Naive thymus-derived CD4-positive, alpha-beta T cell (primary cell): ENCODE measurements around the gene GARS1. TPM values are rescaled to one million over a fixed set of nuclear protein-coding genes. Genes with fewer than 3 reads are reported as not detected.

Experiments used
- ATAC-seq: fragments of 150-1000 bp; cut with Tn5 transposase; 2 replicates; pipeline ENCODE4 v1.10.0; 2021; ENCODE audit warnings: mild to moderate bottlenecking, moderate library complexity
- CTCF ChIA-PET: fragments of 350-600 bp; sonication (Branson Sonifier 250); formaldehyde crosslinking; loops from one replicate; lab custom pipeline; 2021; ENCODE audit warnings: antibody characterized with exemption; lab: Charles Lee
- POLR2A ChIA-PET: fragments of 350-600 bp; sonication (Branson Sonifier 250); formaldehyde crosslinking; loops from one replicate; lab custom pipeline; 2021; ENCODE audit warnings: antibody characterized with exemption, inconsistent platforms; lab: Charles Lee
- DNase-seq, 9 donors: peaks; one replicate each; pipeline versions ENCODE4 v3.0.0 to v3.0.0-alpha.2; 2020 to 2022; ENCODE audit warnings: mixed read lengths in 1 of 9
- H3K27ac ChIP-seq: one replicate; pipeline ENCODE4 v1.7.0; 2013; ENCODE audit warnings: mild to moderate bottlenecking, low read depth, low read length, moderate library complexity
- H3K27me3 ChIP-seq, 2 donors: one replicate each; pipeline ENCODE4 v1.7.0; 2013; ENCODE audit warnings: low read length in 2 of 2, mild to moderate bottlenecking in 2 of 2, moderate library complexity in 2 of 2; ENCODE audit not compliant: control insufficient read depth in 2 of 2, insufficient read depth in 2 of 2
- H3K36me3 ChIP-seq, 3 experiments: 1 replicate in 2 of 3; 2 replicates in 1 of 3; pipeline ENCODE4 v1.7.0; 2013; ENCODE audit warnings: low read length in 3 of 3, mild to moderate bottlenecking in 3 of 3, moderate library complexity in 1 of 3; ENCODE audit not compliant: insufficient read depth in 3 of 3, control insufficient read depth in 2 of 3
- H3K4me1 ChIP-seq, 2 donors: one replicate each; pipeline ENCODE4 v1.7.0; 2013; ENCODE audit warnings: low read length in 2 of 2, mild to moderate bottlenecking in 2 of 2, moderate library complexity in 1 of 2; ENCODE audit not compliant: control insufficient read depth in 2 of 2, insufficient read depth in 2 of 2
- H3K4me3 ChIP-seq: 2 replicates; pipeline ENCODE4 v1.7.0; 2013; ENCODE audit warnings: mild to moderate bottlenecking, low read length
- H3K9me3 ChIP-seq, 3 experiments: 1 replicate in 2 of 3; 2 replicates in 1 of 3; pipeline ENCODE4 v1.7.0; 2013; ENCODE audit warnings: low read length in 3 of 3; ENCODE audit not compliant: control insufficient read depth in 2 of 3
- H3K27ac Mint-ChIP-seq, 9 donors: one replicate each; pipeline ENCODE4 v1.8.0; 2020 to 2022; ENCODE audit warnings: mixed read lengths in 9 of 9, mild to moderate bottlenecking in 8 of 9, moderate library complexity in 5 of 9, inconsistent platforms in 2 of 9
- H3K27me3 Mint-ChIP-seq, 5 donors: one replicate each; pipeline ENCODE4 v1.8.0; 2021 to 2022; ENCODE audit warnings: mixed read lengths in 5 of 5, mild to moderate bottlenecking in 1 of 5
- H3K36me3 Mint-ChIP-seq, 5 donors: one replicate each; pipeline ENCODE4 v1.8.0; 2020 to 2022; ENCODE audit warnings: mixed read lengths in 5 of 5, mild to moderate bottlenecking in 3 of 5, inconsistent platforms in 1 of 5
- H3K4me1 Mint-ChIP-seq, 7 donors: one replicate each; pipeline ENCODE4 v1.8.0; 2020 to 2022; ENCODE audit warnings: mixed read lengths in 7 of 7, mild to moderate bottlenecking in 3 of 7, inconsistent platforms in 1 of 7
- H3K4me3 Mint-ChIP-seq, 10 donors: one replicate each; pipeline ENCODE4 v1.8.0; 2020 to 2022; ENCODE audit warnings: mild to moderate bottlenecking in 10 of 10, mixed read lengths in 10 of 10, moderate library complexity in 6 of 10, inconsistent platforms in 2 of 10
- H3K9me3 Mint-ChIP-seq, 11 donors: one replicate each; pipeline ENCODE4 v1.8.0; 2020 to 2022; ENCODE audit warnings: mixed read lengths in 11 of 11, mild to moderate bottlenecking in 4 of 11, inconsistent platforms in 1 of 11, moderate library complexity in 1 of 11
- intact Hi-C, 2 donors: fragments of 100-400 bp; cut with micrococcal nuclease; formaldehyde crosslinking; loops; one replicate each; pipeline ENCODE4 v1.15.1; 2023
- polyA plus RNA-seq, 2 donors: library from polyadenylated mRNA; unstranded; fragments of 300-500 nt; fragmentation: Illumina TruSeq; gene quantifications; one replicate each; pipeline ENCODE4 v1.2.3, GENCODE V29; 2021
- total RNA-seq, 6 experiments: library from RNA in 5 of 6; stranded (reverse) in 5 of 6; gene quantifications; 1 replicate in 5 of 6; 2 replicates in 1 of 6; pipeline ENCODE4 v1.2.3 and lab custom pipeline; 2021 to 2026

The GARS1 gene
- total RNA-seq (100 to 1,000 TPM in 1 of 5 experiments, 10 to 100 TPM in 4; 73.8 to 143 (median 75.8) TPM), polyA plus RNA-seq (10 to 100 TPM; 84.9 to 90.2 TPM), total RNA-seq (lab: John Stamatoyannopoulos, UW) (117 reads per million, percentile 87 among the genes with 10 or more reads in this experiment)

GRCh38 chr7:30594540-30595435 is at the start of gene GARS1:
GARS1 (plus strand) TSS chr7:30594878; CDS start chr7:30594922, 44 bp downstream.
- Histone ChIP-seq H3K4me1 (peaks cover 3 to 22% of the 10 kb centered on the region in 2 donors), H3K9me3 (no peaks in the 10 kb centered on the region), H3K27me3 (no peaks in the 10 kb centered on the region), H3K27ac (peak within 1 kb of the TSS; percentile 91), H3K36me3 (peaks cover 0 to 21% (median under 1%) of the 10 kb centered on the region in 3 experiments), H3K4me3 (peak within 1 kb of the TSS; percentile 62)
- Mint-ChIP-seq H3K4me1 (peaks cover 52 to 88% (median 77%) of the 10 kb centered on the region in 7 donors), H3K9me3 (peaks cover 0 to 1% (median 0%) of the 10 kb centered on the region in 11 donors), H3K27me3 (no peaks in the 10 kb centered on the region), H3K27ac (peak within 1 kb of the TSS; percentile 97 to 100 (median 99)), H3K4me3 (peak within 1 kb of the TSS; percentile 91 to 100 (median 99)), H3K36me3 (peaks cover 5 to 20% (median 8%) of the 10 kb centered on the region in 5 donors)
- POLR2A ChIA-PET, result interaction anchor here (0.5 to 1.7 kb wide), 11 partner anchors 19 to 150 kb away, joined by 3 to 9 read pairs (median 4); partner anchors contain the start of gene NOD1
- ATAC-seq, result peak; percentile 91
- CTCF ChIA-PET, result interaction anchor here (1.2 kb wide), 1 partner anchor 132 kb away, joined by 4 read pairs; no protein-coding TSS in a partner anchor
- DNase-seq, result peak; percentile 85 to 92 (median 90)
- intact Hi-C loops, result loop anchor here (1.0 to 5.0 kb wide), 14 partner anchors 90 to 1901 kb away; partner anchors contain the start of genes GGCT (in 2 of the 2), MINDY4 (in 2 of the 2), ZNRF2 (in 2 of the 2) and AVL9 (in 1 of the 2)

- ATAC-seq, result no peak
- H3K9me3 Mint-ChIP-seq, result peaks cover 0 to 3% (median 0%) of the 10 kb centered on the region in 11 donors
- intact Hi-C loops, result no loop called here
- no peak overlapping the region for H3K27ac ChIP-seq
- peaks cover 0 to 47% (median 16%) of the 10 kb centered on the region in 5 donors for H3K36me3 Mint-ChIP-seq
- peaks cover 2 to 15% (median 6%) of the 10 kb centered on the region in 3 experiments for H3K36me3 ChIP-seq
- H3K9me3 ChIP-seq, result no peaks in the 10 kb centered on the region
- H3K4me1 Mint-ChIP-seq, result peaks cover 0 to 4% (median 0%) of the 10 kb centered on the region in 7 donors
- H3K4me3 ChIP-seq, result no peak overlapping the region
- H3K27me3 Mint-ChIP-seq, result no peaks in the 10 kb centered on the region
- POLR2A ChIA-PET, result interaction anchor here (0.5 kb wide), 1 partner anchor 116 kb away, joined by 3 read pairs; no protein-coding TSS in a partner anchor
- no peaks in the 10 kb centered on the region for H3K27me3 ChIP-seq
- no peaks in the 10 kb centered on the region for H3K4me1 ChIP-seq
- DNase-seq, result no peak
- H3K4me3 Mint-ChIP-seq, result no peak overlapping the region
- CTCF ChIA-PET, result interaction anchor here (0.9 to 2.2 kb wide), 2 partner anchors 18 to 31 kb away, joined by 3 to 9 read pairs; no protein-coding TSS in a partner anchor
- no peak overlapping the region for H3K27ac Mint-ChIP-seq
Observed at GRCh38 chr7:30545791-30546555, 48.7 kb upstream of the GARS1 start.

GRCh38 chr7:30546596-30546995 is 48.1 kb upstream of the GARS1 start:
- H3K4me3 Mint-ChIP-seq, result no peak overlapping the region

GRCh38 chr7:30548845-30549244 is 45.8 kb upstream of the GARS1 start:
- no peak overlapping the region for H3K27ac Mint-ChIP-seq
- CTCF ChIA-PET, result interaction anchor here (0.6 to 2.0 kb wide), 7 partner anchors 10 to 193 kb away, joined by 3 to 6 read pairs (median 4); no protein-coding TSS in a partner anchor

More at GRCh38 chr7:30546596-30546995, 48.1 kb upstream of the GARS1 start:
- H3K4me1 ChIP-seq, result no peaks in the 10 kb centered on the region
- no peak overlapping the region for H3K4me3 ChIP-seq
- ATAC-seq, result no peak
- DNase-seq, result no peak
- peaks cover 2 to 15% (median 6%) of the 10 kb centered on the region in 3 experiments for H3K36me3 ChIP-seq
- H3K27me3 ChIP-seq, result no peaks in the 10 kb centered on the region
- peaks cover 0 to 41% (median 16%) of the 10 kb centered on the region in 5 donors for H3K36me3 Mint-ChIP-seq
- no peak overlapping the region for H3K27ac ChIP-seq
- ChIA-PET CTCF (interaction anchor here (0.9 to 2.2 kb wide), 2 partner anchors 17 to 30 kb away, joined by 3 to 9 read pairs; no protein-coding TSS in a partner anchor), POLR2A (no interaction called here)
- H3K9me3 Mint-ChIP-seq, result peaks cover 0 to 3% (median 0%) of the 10 kb centered on the region in 11 donors
- no peak overlapping the region for H3K27ac Mint-ChIP-seq
- H3K4me1 Mint-ChIP-seq, result peaks cover 0 to 6% (median 0%) of the 10 kb centered on the region in 7 donors
- intact Hi-C loops, result no loop called here
- H3K27me3 Mint-ChIP-seq, result no peaks in the 10 kb centered on the region
- H3K9me3 ChIP-seq, result no peaks in the 10 kb centered on the region

GRCh38 chr7:30549931-30550493 is 44.7 kb upstream of the GARS1 start:
- Histone ChIP-seq H3K27ac (no peak overlapping the region), H3K9me3 (no peaks in the 10 kb centered on the region), H3K4me1 (no peaks in the 10 kb centered on the region), H3K27me3 (no peaks in the 10 kb centered on the region), H3K36me3 (peaks cover 2 to 20% (median 6%) of the 10 kb centered on the region in 3 experiments), H3K4me3 (no peak overlapping the region)
- peak overlapping the region in 1 of 9 donors; percentile 20 for H3K27ac Mint-ChIP-seq
- H3K27me3 Mint-ChIP-seq, result no peaks in the 10 kb centered on the region
- ATAC-seq, result peak; percentile 20
- POLR2A ChIA-PET, result no interaction called here
- no peaks in the 10 kb centered on the region for H3K9me3 Mint-ChIP-seq
- peaks cover 0 to 25% (median 6%) of the 10 kb centered on the region in 5 donors for H3K36me3 Mint-ChIP-seq
- no peak for DNase-seq
- no peak overlapping the region for H3K4me3 Mint-ChIP-seq
- CTCF ChIA-PET, result interaction anchor here (1.2 to 2.0 kb wide), 3 partner anchors 14 to 274 kb away, joined by 4 to 6 read pairs (median 5); no protein-coding TSS in a partner anchor
- intact Hi-C loops, result no loop called here
- peaks cover 0 to 3% (median 0%) of the 10 kb centered on the region in 7 donors for H3K4me1 Mint-ChIP-seq

More at GRCh38 chr7:30548845-30549244, 45.8 kb upstream of the GARS1 start:
- DNase-seq (peak in 4 of 9 donors; percentile 2 to 22 (median 8)), ATAC-seq (peak; percentile 61)
- intact Hi-C loops, result loop anchor here (1.0 kb wide), 2 partner anchors 15 to 191 kb away; no protein-coding TSS in a partner anchor
- H3K4me3 ChIP-seq, result no peak overlapping the region
- POLR2A ChIA-PET, result no interaction called here
- Mint-ChIP-seq H3K4me1 (peaks cover 0 to 6% (median 0%) of the 10 kb centered on the region in 7 donors), H3K36me3 (peaks cover 0 to 37% (median 10%) of the 10 kb centered on the region in 5 donors), H3K27me3 (no peaks in the 10 kb centered on the region), H3K4me3 (no peak overlapping the region), H3K9me3 (no peaks in the 10 kb centered on the region)
- H3K27ac ChIP-seq, result no peak overlapping the region
- H3K9me3 ChIP-seq, result no peaks in the 10 kb centered on the region
- H3K36me3 ChIP-seq, result peaks cover 2 to 15% (median 6%) of the 10 kb centered on the region in 3 experiments
- no peaks in the 10 kb centered on the region for H3K27me3 ChIP-seq
- no peaks in the 10 kb centered on the region for H3K4me1 ChIP-seq
